Measurements from ENCODE around the gene MED4. TPM values are rescaled to one million over a fixed set of nuclear protein-coding genes. Genes with fewer than 3 reads are reported as not detected.
A peak's percentile ranks its signal among the peaks of the same experiment; 100 is the strongest.

Gene MED4
- total and polyA plus RNA-seq, 2 donors from 2014 or later: 50.8 to 54.3 TPM

GRCh38 chr13:48121733-48122132 is 26.8 kb upstream of the MED4 start:
- Histone ChIP-seq H3K9me3 (ENCODE audit: control insufficient read depth in 2 of 3, insufficient read depth in 1 of 3, low read length in 3 of 3) (no peaks in the 10 kb centered on the region), H3K36me3 (ENCODE audit: control insufficient read depth in 2 of 3, insufficient read depth in 3 of 3, low read length in 3 of 3) (no peaks in the 10 kb centered on the region), H3K4me3 (ENCODE audit: low read length in 3 of 3) (no peak overlapping the region), H3K27ac (ENCODE audit: low read depth in 2 of 2, low read length in 2 of 2) (peak overlapping the region; percentile 47 to 70), H3K4me1 (ENCODE audit: control insufficient read depth in 2 of 3, insufficient read depth in 2 of 3, low read depth in 1 of 3, low read length in 3 of 3) (peaks cover 0 to 33% (median 29%) of the 10 kb centered on the region in 3 donors), H3K27me3 (ENCODE audit: control insufficient read depth, insufficient read depth, low read length) (no peaks in the 10 kb centered on the region), H3K9ac (ENCODE audit: low read length in 3 of 3) (no peak overlapping the region)
- FAIRE-seq: no peak
- TF ChIP-seq CTCF (IDR thresholded peaks at IDR 0.05; ENCODE audit: borderline replicate concordance, extremely low read depth, insufficient read depth): no peak
- intact Hi-C loops (cut with DNase I): no loop called here
- DNase-seq: peak in 4 of 5 donors; percentile 35 to 85 (median 60)

DNA sequence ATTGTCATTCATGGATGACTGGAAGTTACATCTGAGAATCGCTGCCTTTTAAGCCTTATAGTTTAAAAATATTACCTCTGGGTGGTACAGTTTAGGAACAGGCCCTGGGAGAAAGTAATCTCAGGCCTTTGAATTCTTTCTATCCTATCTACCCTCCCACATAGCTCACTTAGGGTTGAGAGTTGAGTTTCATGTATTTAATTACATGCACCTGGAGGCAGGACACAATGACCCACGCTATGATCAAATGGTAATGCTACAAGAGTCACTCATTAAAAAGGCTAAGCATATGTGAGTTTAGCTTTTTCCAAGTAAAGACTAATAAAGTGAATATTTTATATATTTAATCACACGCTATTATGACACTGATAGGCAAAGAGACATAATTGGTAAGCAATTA is 25.3 kb upstream of the MED4 start:
- H3K27me3 ChIP-seq (ENCODE audit: control insufficient read depth, insufficient read depth, low read length): no peaks in the 10 kb centered on the region
- intact Hi-C loops (cut with DNase I): no loop called here
- no peak for FAIRE-seq

GRCh38 chr13:48118030-48118429 is 23.1 kb upstream of the MED4 start:
- H3K4me1 ChIP-seq (ENCODE audit: control insufficient read depth in 2 of 3, insufficient read depth in 2 of 3, low read depth in 1 of 3, low read length in 3 of 3): peaks cover 0 to 18% (median 14%) of the 10 kb centered on the region in 3 donors
- no peaks in the 10 kb centered on the region for H3K36me3 ChIP-seq (ENCODE audit: control insufficient read depth in 2 of 3, insufficient read depth in 3 of 3, low read length in 3 of 3)
- FAIRE-seq (no peak), DNase-seq (peak in 1 of 5 donors; percentile 71)
- H3K27me3 ChIP-seq (ENCODE audit: control insufficient read depth, insufficient read depth, low read length): no peaks in the 10 kb centered on the region
- intact Hi-C loops (cut with DNase I): no loop called here
- H3K9ac ChIP-seq (ENCODE audit: low read length in 3 of 3): no peak overlapping the region
- no peak overlapping the region for H3K4me3 ChIP-seq (ENCODE audit: low read length in 3 of 3)
- H3K27ac ChIP-seq (ENCODE audit: low read depth in 2 of 2, low read length in 2 of 2): peak overlapping the region in 1 of 2 donors; percentile 32
- H3K9me3 ChIP-seq (ENCODE audit: control insufficient read depth in 2 of 3, insufficient read depth in 1 of 3, low read length in 3 of 3): no peaks in the 10 kb centered on the region
- no peak for TF ChIP-seq CTCF (IDR thresholded peaks at IDR 0.05; ENCODE audit: borderline replicate concordance, extremely low read depth, insufficient read depth)

More for the DNA sequence above, 25.3 kb upstream of the MED4 start:
- TF ChIP-seq CTCF (IDR thresholded peaks at IDR 0.05; ENCODE audit: borderline replicate concordance, extremely low read depth, insufficient read depth): no peak
- Histone ChIP-seq H3K9ac (ENCODE audit: low read length in 3 of 3) (no peak overlapping the region), H3K27ac (ENCODE audit: low read depth in 2 of 2, low read length in 2 of 2) (no peak overlapping the region), H3K4me1 (ENCODE audit: control insufficient read depth in 2 of 3, insufficient read depth in 2 of 3, low read depth in 1 of 3, low read length in 3 of 3) (peaks cover 0 to 19% (median 18%) of the 10 kb centered on the region in 3 donors), H3K36me3 (ENCODE audit: control insufficient read depth in 2 of 3, insufficient read depth in 3 of 3, low read length in 3 of 3) (no peaks in the 10 kb centered on the region), H3K4me3 (ENCODE audit: low read length in 3 of 3) (no peak overlapping the region), H3K9me3 (ENCODE audit: control insufficient read depth in 2 of 3, insufficient read depth in 1 of 3, low read length in 3 of 3) (no peaks in the 10 kb centered on the region)
- peak in 2 of 5 donors; percentile 72 to 73 for DNase-seq

DNA sequence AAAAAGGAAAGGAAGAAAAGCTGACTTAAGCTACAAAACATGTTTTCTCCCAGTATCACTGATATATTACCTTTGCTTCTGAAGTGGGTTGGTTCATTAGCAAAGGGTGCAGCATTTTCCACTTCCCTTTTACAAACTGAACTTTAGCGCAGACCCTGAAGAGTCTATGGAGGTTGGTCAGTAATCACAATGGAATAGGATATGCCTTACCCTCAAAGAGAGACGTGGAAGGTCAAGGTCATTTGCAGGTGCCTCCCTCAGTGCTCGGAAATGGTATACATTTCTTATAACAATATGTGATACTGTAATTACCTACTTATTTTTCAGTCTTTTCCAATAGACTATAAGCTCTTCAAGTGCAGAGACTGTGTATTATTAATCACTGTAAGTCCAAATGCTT is 21.9 kb upstream of the MED4 start:
- DNase-seq (no peak), FAIRE-seq (no peak)
- H3K27me3 ChIP-seq (ENCODE audit: control insufficient read depth, insufficient read depth, low read length): no peaks in the 10 kb centered on the region
- H3K4me1 ChIP-seq (ENCODE audit: control insufficient read depth in 2 of 3, insufficient read depth in 2 of 3, low read depth in 1 of 3, low read length in 3 of 3): peaks cover 0 to 21% (median 12%) of the 10 kb centered on the region in 3 donors
- no peak overlapping the region for H3K27ac ChIP-seq (ENCODE audit: low read depth in 2 of 2, low read length in 2 of 2)
- no peaks in the 10 kb centered on the region for H3K9me3 ChIP-seq (ENCODE audit: control insufficient read depth in 2 of 3, insufficient read depth in 1 of 3, low read length in 3 of 3)
- H3K36me3 ChIP-seq (ENCODE audit: control insufficient read depth in 2 of 3, insufficient read depth in 3 of 3, low read length in 3 of 3): no peaks in the 10 kb centered on the region
- no peak for TF ChIP-seq CTCF (IDR thresholded peaks at IDR 0.05; ENCODE audit: borderline replicate concordance, extremely low read depth, insufficient read depth)
- intact Hi-C loops (cut with DNase I): no loop called here
- H3K9ac ChIP-seq (ENCODE audit: low read length in 3 of 3): no peak overlapping the region
- no peak overlapping the region for H3K4me3 ChIP-seq (ENCODE audit: low read length in 3 of 3)
